IMR-90 (cell line): ENCODE measurements around the gene ZNF469.

Experiments used
- CTCF ChIP-seq: conservative IDR thresholded peaks from 2 replicates; pipeline ENCODE4 v1.5.1; 2012; ENCODE audit warnings: mild to moderate bottlenecking, low read depth, low read length, improper control_type of control experiment
- FOS ChIP-seq: fragments of 150-350 bp; IDR thresholded peaks from 2 replicates; pipeline ENCODE4 v1.6.1; 2016; ENCODE audit warnings: low read depth, low read length
- RFX5 ChIP-seq: IDR thresholded peaks from 2 replicates; pipeline ENCODE4 v1.8.0; 2012; ENCODE audit warnings: low read depth, mild to moderate bottlenecking, low read length, moderate library complexity
- TF ChIP-seq, protein P1 (sequence below): fragments of 150-350 bp; IDR thresholded peaks from 2 replicates; pipeline ENCODE4 v1.6.1; 2017; ENCODE audit warnings: mild to moderate bottlenecking, antibody characterized with exemption, low read length, low read depth

- TF ChIP-seq FOS (no peak), RFX5 (no peak), CTCF (no peak)
- TF ChIP-seq, protein P1, sequence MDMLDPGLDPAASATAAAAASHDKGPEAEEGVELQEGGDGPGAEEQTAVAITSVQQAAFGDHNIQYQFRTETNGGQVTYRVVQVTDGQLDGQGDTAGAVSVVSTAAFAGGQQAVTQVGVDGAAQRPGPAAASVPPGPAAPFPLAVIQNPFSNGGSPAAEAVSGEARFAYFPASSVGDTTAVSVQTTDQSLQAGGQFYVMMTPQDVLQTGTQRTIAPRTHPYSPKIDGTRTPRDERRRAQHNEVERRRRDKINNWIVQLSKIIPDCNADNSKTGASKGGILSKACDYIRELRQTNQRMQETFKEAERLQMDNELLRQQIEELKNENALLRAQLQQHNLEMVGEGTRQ = no peak
Observed at GRCh38 chr16:88402551-88403240, 19.9 kb downstream of the ZNF469 start.
